Measurements from ENCODE around the gene ANAPC7. TPM values are rescaled to one million over a fixed set of nuclear protein-coding genes. Genes with fewer than 3 reads are reported as not detected.

Gene ANAPC7
- total RNA-seq, 1 experiment from 2014 or later = 62.4 TPM

GRCh38 chr12:110337912-110338710 lies 65.4 kb downstream of the ANAPC7 start:
- Histone ChIP-seq H3K36me3 (peaks cover 100% of the 10 kb centered on the region), H3K9me3 (replicated peaks) (no peaks in the 10 kb centered on the region), H3K4me3 (no peak overlapping the region), H3K27me3 (replicated peaks) (no peaks in the 10 kb centered on the region), H3K27ac (no peak overlapping the region), H3K4me1 (replicated peaks) (no peaks in the 10 kb centered on the region)
- no peak for DNase-seq (ENCODE audit: low read depth in 1 of 2, low spot score in 2 of 2)

- no peaks in the 10 kb centered on the region for H3K9me3 ChIP-seq (replicated peaks)
- H3K4me1 ChIP-seq (replicated peaks) = no peaks in the 10 kb centered on the region
- no peaks in the 10 kb centered on the region for H3K27me3 ChIP-seq (replicated peaks)
- H3K36me3 ChIP-seq = peaks cover 94% of the 10 kb centered on the region
- no peak overlapping the region for H3K27ac ChIP-seq
- H3K4me3 ChIP-seq = no peak overlapping the region
- no peak for DNase-seq (ENCODE audit: low read depth in 1 of 2, low spot score in 2 of 2)
Measured at GRCh38 chr12:110335481-110336045, 67.9 kb downstream of the ANAPC7 start.

GRCh38 chr12:110333201-110333600 lies 70.3 kb downstream of the ANAPC7 start:
- H3K27ac ChIP-seq = no peak overlapping the region
- no peaks in the 10 kb centered on the region for H3K9me3 ChIP-seq (replicated peaks)
- H3K4me1 ChIP-seq (replicated peaks) = no peaks in the 10 kb centered on the region
- H3K27me3 ChIP-seq (replicated peaks) = no peaks in the 10 kb centered on the region
- H3K36me3 ChIP-seq = peaks cover 91% of the 10 kb centered on the region
- no peak for DNase-seq (ENCODE audit: low read depth in 1 of 2, low spot score in 2 of 2)
- no peak overlapping the region for H3K4me3 ChIP-seq

- peaks cover 89% of the 10 kb centered on the region for H3K36me3 ChIP-seq
- no peaks in the 10 kb centered on the region for H3K9me3 ChIP-seq (replicated peaks)
- no peaks in the 10 kb centered on the region for H3K4me1 ChIP-seq (replicated peaks)
- no peak overlapping the region for H3K4me3 ChIP-seq
- no peaks in the 10 kb centered on the region for H3K27me3 ChIP-seq (replicated peaks)
- DNase-seq (ENCODE audit: low read depth in 1 of 2, low spot score in 2 of 2) = no peak
- H3K27ac ChIP-seq = no peak overlapping the region
Measured at GRCh38 chr12:110330544-110330943, 73.0 kb downstream of the ANAPC7 start.

GRCh38 chr12:110330124-110330523 lies 73.4 kb downstream of the ANAPC7 start:
- H3K27ac ChIP-seq = no peak overlapping the region

GRCh38 chr12:110329710-110330109 lies 73.8 kb downstream of the ANAPC7 start:
- DNase-seq (ENCODE audit: low read depth in 1 of 2, low spot score in 2 of 2) = no peak
- Histone ChIP-seq H3K36me3 (peaks cover 89% of the 10 kb centered on the region), H3K4me1 (replicated peaks) (no peaks in the 10 kb centered on the region), H3K9me3 (replicated peaks) (no peaks in the 10 kb centered on the region), H3K27me3 (replicated peaks) (no peaks in the 10 kb centered on the region), H3K4me3 (no peak overlapping the region), H3K27ac (no peak overlapping the region)

More at GRCh38 chr12:110330124-110330523, 73.4 kb downstream of the ANAPC7 start:
- Histone ChIP-seq H3K4me3 (no peak overlapping the region), H3K36me3 (peaks cover 89% of the 10 kb centered on the region), H3K4me1 (replicated peaks) (no peaks in the 10 kb centered on the region), H3K27me3 (replicated peaks) (no peaks in the 10 kb centered on the region), H3K9me3 (replicated peaks) (no peaks in the 10 kb centered on the region)
- no peak for DNase-seq (ENCODE audit: low read depth in 1 of 2, low spot score in 2 of 2)

Other genes with a start within 250 kb of the ANAPC7 start
- 63.8 and 97.9 TPM in 2 replicates for gene ATP2A2, start 122.5 kb downstream of the ANAPC7 start, total RNA-seq (2014; rRNA removed; shearing (Covaris generic))
- gene ARPC3, start 46.6 kb upstream of the ANAPC7 start, total RNA-seq (2014; rRNA removed; shearing (Covaris generic)) = 350 and 558 TPM in 2 replicates
- gene GPN3, start 64.5 kb upstream of the ANAPC7 start, total RNA-seq (2014; rRNA removed; shearing (Covaris generic)) = 40.4 and 57.6 TPM in 2 replicates
- gene FAM216A, start 65.1 kb upstream of the ANAPC7 start, total RNA-seq (2014; rRNA removed; shearing (Covaris generic)) = 5.9 and 16.3 TPM in 2 replicates
- gene VPS29, start 98.4 kb upstream of the ANAPC7 start, total RNA-seq (2014; rRNA removed; shearing (Covaris generic)) = 83.0 and 88.2 TPM in 2 replicates
- gene RAD9B, start 98.6 kb upstream of the ANAPC7 start, total RNA-seq (2014; rRNA removed; shearing (Covaris generic)) = 1.2 TPM in 1 of 2 replicates, not detected in the other
- gene PPTC7, start 179.6 kb upstream of the ANAPC7 start, total RNA-seq (2014; rRNA removed; shearing (Covaris generic)) = 4.7 and 5.6 TPM in 2 replicates
- gene TCTN1, start 210.4 kb upstream of the ANAPC7 start, total RNA-seq (2014; rRNA removed; shearing (Covaris generic)) = 20.5 and 23.3 TPM in 2 replicates

Data from SJSA1 (cell line).